Measurements from ENCODE around the gene TRIM8. TPM values are rescaled to one million over a fixed set of nuclear protein-coding genes. Genes with fewer than 3 reads are reported as not detected.

TRIM8 gene
- total RNA-seq, 1 donor from 2014 or later: 48.2 TPM

GRCh38 chr10:102610441-102610887 is 33.8 kb upstream of the TRIM8 start:
- no peaks in the 10 kb centered on the region for H3K9me3 Mint-ChIP-seq
- ChIA-PET CTCF (no interaction called here), POLR2A (no interaction called here)
- H3K4me1 Mint-ChIP-seq: peaks cover 3% of the 10 kb centered on the region
- DNase-seq (no peak), ATAC-seq (ENCODE audit: low read depth) (no peak)
- intact Hi-C loops (cut with micrococcal nuclease): no loop called here
- no peaks in the 10 kb centered on the region for H3K27me3 Mint-ChIP-seq
- peaks cover 12% of the 10 kb centered on the region for H3K36me3 Mint-ChIP-seq (ENCODE audit: low read depth)
- TF ChIP-seq CTCF (IDR thresholded peaks at IDR 0.05): no peak
- H3K4me3 Mint-ChIP-seq: no peak overlapping the region
- H3K27ac Mint-ChIP-seq: no peak overlapping the region

- no peak overlapping the region for H3K27ac Mint-ChIP-seq
- DNase-seq: no peak
- H3K27me3 Mint-ChIP-seq: no peaks in the 10 kb centered on the region
- CTCF ChIA-PET: no interaction called here
- no peak overlapping the region for H3K4me3 Mint-ChIP-seq
- TF ChIP-seq CTCF (IDR thresholded peaks at IDR 0.05): no peak
- no peaks in the 10 kb centered on the region for H3K9me3 Mint-ChIP-seq
- POLR2A ChIA-PET: no interaction called here
- peaks cover 11% of the 10 kb centered on the region for H3K36me3 Mint-ChIP-seq (ENCODE audit: low read depth)
- peaks cover 3% of the 10 kb centered on the region for H3K4me1 Mint-ChIP-seq
- no peak for ATAC-seq (ENCODE audit: low read depth)
- intact Hi-C loops (cut with micrococcal nuclease): no loop called here
Observed at GRCh38 chr10:102611514-102612087, 32.7 kb upstream of the TRIM8 start.

GRCh38 chr10:102612964-102613275 is 31.4 kb upstream of the TRIM8 start:
- H3K9me3 Mint-ChIP-seq: no peaks in the 10 kb centered on the region
- no peak for TF ChIP-seq CTCF (IDR thresholded peaks at IDR 0.05)
- ATAC-seq (ENCODE audit: low read depth): no peak
- peaks cover 3% of the 10 kb centered on the region for H3K4me1 Mint-ChIP-seq
- H3K27me3 Mint-ChIP-seq: no peaks in the 10 kb centered on the region
- no peak overlapping the region for H3K27ac Mint-ChIP-seq
- ChIA-PET POLR2A (no interaction called here), CTCF (no interaction called here)
- intact Hi-C loops (cut with micrococcal nuclease): no loop called here
- H3K36me3 Mint-ChIP-seq (ENCODE audit: low read depth): peaks cover 21% of the 10 kb centered on the region
- no peak for DNase-seq
- H3K4me3 Mint-ChIP-seq: no peak overlapping the region

GRCh38 chr10:102613286-102613685 is 31.0 kb upstream of the TRIM8 start:
- POLR2A ChIA-PET: no interaction called here
- peaks cover 3% of the 10 kb centered on the region for H3K4me1 Mint-ChIP-seq
- H3K27ac Mint-ChIP-seq: no peak overlapping the region
- no peak for TF ChIP-seq CTCF (IDR thresholded peaks at IDR 0.05)
- ATAC-seq (ENCODE audit: low read depth) (no peak), DNase-seq (no peak)
- CTCF ChIA-PET: no interaction called here
- no peak overlapping the region for H3K4me3 Mint-ChIP-seq
- H3K27me3 Mint-ChIP-seq: no peaks in the 10 kb centered on the region
- intact Hi-C loops (cut with micrococcal nuclease): no loop called here
- H3K9me3 Mint-ChIP-seq: no peaks in the 10 kb centered on the region
- peaks cover 25% of the 10 kb centered on the region for H3K36me3 Mint-ChIP-seq (ENCODE audit: low read depth)

GRCh38 chr10:102613785-102614184 is 30.5 kb upstream of the TRIM8 start:
- CTCF ChIA-PET: no interaction called here
- H3K9me3 Mint-ChIP-seq: no peaks in the 10 kb centered on the region
- DNase-seq: no peak
- TF ChIP-seq CTCF (IDR thresholded peaks at IDR 0.05): no peak
- no peak overlapping the region for H3K4me3 Mint-ChIP-seq
- H3K4me1 Mint-ChIP-seq: peaks cover 3% of the 10 kb centered on the region
- H3K27me3 Mint-ChIP-seq: no peaks in the 10 kb centered on the region
- peaks cover 29% of the 10 kb centered on the region for H3K36me3 Mint-ChIP-seq (ENCODE audit: low read depth)
- POLR2A ChIA-PET: no interaction called here
- ATAC-seq (ENCODE audit: low read depth): no peak
- intact Hi-C loops (cut with micrococcal nuclease): no loop called here
- H3K27ac Mint-ChIP-seq: no peak overlapping the region
